ENCODE results near the gene CLIP2. TPM values are rescaled to one million over a fixed set of nuclear protein-coding genes. Genes with fewer than 3 reads are reported as not detected.

Gene CLIP2
- total and polyA plus RNA-seq, 2 of the 8 experiments (the other 6 are each of a cell fraction or from before 2014, with no cell fraction given): 8.3 to 41.5 TPM

DNA sequence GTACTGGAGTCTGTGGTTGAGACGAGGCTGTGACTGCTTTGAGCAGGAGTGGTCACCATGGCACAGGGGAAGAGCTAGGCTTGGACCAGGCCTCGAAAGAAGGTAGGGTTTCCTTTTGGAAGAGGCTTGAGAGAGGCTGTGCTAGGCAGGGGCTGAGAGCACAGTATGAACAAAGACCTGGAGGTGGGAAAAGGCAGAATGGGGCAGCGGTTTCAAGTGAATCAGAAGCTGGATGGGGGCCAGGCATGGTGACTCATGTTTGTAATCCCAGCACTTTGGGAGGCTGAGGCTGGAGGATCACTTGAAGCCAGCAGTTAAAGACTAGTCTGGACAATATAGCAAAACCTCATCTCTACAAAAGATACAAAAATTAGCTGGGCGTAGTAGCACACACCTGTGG is 65.9 kb downstream of the CLIP2 start (continued):
- TF ChIP-seq SP4 (IDR thresholded peaks at IDR 0.05; ENCODE audit: low read length) (no peak), CHD2 (IDR thresholded peaks at IDR 0.05; ENCODE audit: low read length) (no peak), CBX8 (IDR thresholded peaks at IDR 0.05; ENCODE audit: borderline replicate concordance, low read depth, low read length) (no peak)
